ENCODE results near the gene TUBB3. TPM values are rescaled to one million over a fixed set of nuclear protein-coding genes. Genes with fewer than 3 reads are reported as not detected.

The TUBB3 gene
- total RNA-seq, 1 experiment from 2014 or later, result 79.6 TPM

- no TSS peak for BruUV-seq (replicated peaks)
- H3K27me3 ChIP-seq (ENCODE audit: insufficient read depth, low read depth), result no peaks in the 10 kb centered on the region
- H3K4me1 ChIP-seq (replicated peaks; ENCODE audit: insufficient read depth), result no peaks in the 10 kb centered on the region
- no peaks in the 10 kb centered on the region for H3K79me2 ChIP-seq (ENCODE audit: low read depth)
- ChIA-PET POLR2A (ENCODE audit: unreplicated experiment) (no interaction called here), CTCF (no interaction called here)
- H3F3A ChIP-seq (ENCODE audit: insufficient read depth, low read depth), result peaks cover 7% of the 10 kb centered on the region; the same call in 1 of the 2 replicates
- no peak overlapping the region for H2AFZ ChIP-seq
- no peaks in the 10 kb centered on the region for H4K20me1 ChIP-seq (ENCODE audit: insufficient read depth)
- no peak overlapping the region for H3K4me2 ChIP-seq
- no peak for DNase-seq
- H3K9me3 ChIP-seq (ENCODE audit: insufficient read depth, low read depth), result no peaks in the 10 kb centered on the region
- H3K36me3 ChIP-seq (ENCODE audit: low read depth), result peaks cover 23% of the 10 kb centered on the region
- no peak overlapping the region for H3K4me3 ChIP-seq
- no peaks in the 10 kb centered on the region for H3K9me2 ChIP-seq (ENCODE audit: insufficient read depth)
- H3K27ac ChIP-seq, result no peak overlapping the region
- TF ChIP-seq CTCF (conservative IDR thresholded peaks at IDR 0.05), result no peak
- TF ChIP-seq EZH2 (IDR thresholded peaks at IDR 0.05; ENCODE audit: low read depth), result no peak
- intact Hi-C loops (cut with micrococcal nuclease; ENCODE audit: unreplicated experiment), result no loop called here
Measured at GRCh38 chr16:89983536-89983935, 60.4 kb downstream of the TUBB3 start.

- Histone ChIP-seq H3K27ac (no peak overlapping the region), H3K4me2 (no peak overlapping the region), H4K20me1 (ENCODE audit: insufficient read depth) (no peaks in the 10 kb centered on the region), H3K36me3 (ENCODE audit: low read depth) (peaks cover 26% of the 10 kb centered on the region), H3K4me3 (no peak overlapping the region), H3K9me3 (ENCODE audit: insufficient read depth, low read depth) (no peaks in the 10 kb centered on the region), H3K79me2 (ENCODE audit: low read depth) (no peaks in the 10 kb centered on the region), H3K9me2 (ENCODE audit: insufficient read depth) (no peaks in the 10 kb centered on the region), H2AFZ (no peak overlapping the region), H3K27me3 (ENCODE audit: insufficient read depth, low read depth) (no peaks in the 10 kb centered on the region), H3K4me1 (replicated peaks; ENCODE audit: insufficient read depth) (no peaks in the 10 kb centered on the region), H3F3A (ENCODE audit: insufficient read depth, low read depth) (peaks cover 7% of the 10 kb centered on the region; the same call in 1 of the 2 replicates)
- CTCF ChIA-PET, result no interaction called here
- TF ChIP-seq EZH2 (IDR thresholded peaks at IDR 0.05; ENCODE audit: low read depth) (no peak), CTCF (conservative IDR thresholded peaks at IDR 0.05) (no peak)
- DNase-seq, result no peak
- intact Hi-C loops (cut with micrococcal nuclease; ENCODE audit: unreplicated experiment), result no loop called here
- POLR2A ChIA-PET (ENCODE audit: unreplicated experiment), result no interaction called here
- BruUV-seq (replicated peaks), result no TSS peak
Measured at GRCh38 chr16:89984216-89984615, 61.1 kb downstream of the TUBB3 start.

GRCh38 chr16:89985219-89985618 is 62.1 kb downstream of the TUBB3 start:
- Histone ChIP-seq H3K27me3 (ENCODE audit: insufficient read depth, low read depth) (no peaks in the 10 kb centered on the region), H3K4me3 (no peak overlapping the region), H3K4me1 (replicated peaks; ENCODE audit: insufficient read depth) (no peaks in the 10 kb centered on the region), H3K79me2 (ENCODE audit: low read depth) (no peaks in the 10 kb centered on the region), H3K9me2 (ENCODE audit: insufficient read depth) (no peaks in the 10 kb centered on the region), H3K9me3 (ENCODE audit: insufficient read depth, low read depth) (no peaks in the 10 kb centered on the region), H3F3A (ENCODE audit: insufficient read depth, low read depth) (peaks cover 7% of the 10 kb centered on the region; the same call in 1 of the 2 replicates), H3K36me3 (ENCODE audit: low read depth) (peaks cover 23% of the 10 kb centered on the region), H3K27ac (no peak overlapping the region), H4K20me1 (ENCODE audit: insufficient read depth) (no peaks in the 10 kb centered on the region), H3K4me2 (no peak overlapping the region), H2AFZ (no peak overlapping the region)
- no TSS peak for BruUV-seq (replicated peaks)
- POLR2A ChIA-PET (ENCODE audit: unreplicated experiment), result no interaction called here
- intact Hi-C loops (cut with micrococcal nuclease; ENCODE audit: unreplicated experiment), result no loop called here
- DNase-seq, result no peak
- CTCF ChIA-PET, result no interaction called here
- TF ChIP-seq CTCF (conservative IDR thresholded peaks at IDR 0.05) (no peak), EZH2 (IDR thresholded peaks at IDR 0.05; ENCODE audit: low read depth) (no peak)

Other genes with a start within 250 kb of the TUBB3 start
- 76.6 and 110 TPM in 2 replicates for gene CDK10, start 236.7 kb upstream of the TUBB3 start, total RNA-seq (2021)
- gene SPATA2L, start 221.6 kb upstream of the TUBB3 start, total RNA-seq (2021), result 15.3 and 23.8 TPM in 2 replicates
- gene VPS9D1, start 202.4 kb upstream of the TUBB3 start, total RNA-seq (2021), result 15.2 and 20.4 TPM in 2 replicates
- 28.8 and 32.0 TPM in 2 replicates for gene ZNF276, start 201.8 kb upstream of the TUBB3 start, total RNA-seq (2021)
- gene FANCA, start 106.7 kb upstream of the TUBB3 start, total RNA-seq (2021), result 61.6 and 79.9 TPM in 2 replicates
- 34.5 and 48.6 TPM in 2 replicates for gene SPIRE2, start 94.9 kb upstream of the TUBB3 start, total RNA-seq (2021)
- gene TCF25, start 49.8 kb upstream of the TUBB3 start, total RNA-seq (2021), result 298 and 347 TPM in 2 replicates
- 34.3 and 45.2 TPM in 2 replicates for gene MC1R, start 4.5 kb upstream of the TUBB3 start, total RNA-seq (2021)
- gene DEF8, start 25.4 kb downstream of the TUBB3 start, total RNA-seq (2021), result 59.6 and 66.9 TPM in 2 replicates
- gene DBNDD1, start 96.1 kb downstream of the TUBB3 start, total RNA-seq (2021), result 32.4 and 35.8 TPM in 2 replicates
- gene PRDM7, start 154.0 kb downstream of the TUBB3 start, total RNA-seq (2021), result not detected in 2 replicates

Measured in PC-9 (cell line).